Measurements from ENCODE around the gene DGKQ. TPM values are rescaled to one million over a fixed set of nuclear protein-coding genes. Genes with fewer than 3 reads are reported as not detected.

The DGKQ gene
- total RNA-seq, 1 donor from 2014 or later: 5.1 TPM

GRCh38 chr4:953574-953915 is 19.8 kb downstream of the DGKQ start:
- Mint-ChIP-seq H3K27ac (no peak overlapping the region), H3K9me3 (no peaks in the 10 kb centered on the region), H3K4me1 (peaks cover 3% of the 10 kb centered on the region), H3K27me3 (ENCODE audit: insufficient read depth, low read depth) (peaks cover 5% of the 10 kb centered on the region), H3K4me3 (no peak overlapping the region), H3K36me3 (peaks cover 8% of the 10 kb centered on the region)
- Histone ChIP-seq H3K27ac (no peak overlapping the region), H3K27me3 (no peaks in the 10 kb centered on the region), H3K36me3 (no peaks in the 10 kb centered on the region), H4K20me1 (ENCODE audit: low read depth) (no peaks in the 10 kb centered on the region), H3K4me1 (peaks cover 4% of the 10 kb centered on the region), H3K79me2 (ENCODE audit: low read depth) (no peaks in the 10 kb centered on the region), H3K9ac (no peak overlapping the region), H3F3A (ENCODE audit: low read depth) (no peaks in the 10 kb centered on the region), H3K4me3 (no peak overlapping the region), H3K4me2 (no peak overlapping the region), H3K9me3 (ENCODE audit: low read depth) (no peaks in the 10 kb centered on the region), H2AFZ (replicated peaks) (no peak overlapping the region)
- TF ChIP-seq EZH2 (IDR thresholded peaks at IDR 0.05) (no peak), CTCF (IDR thresholded peaks at IDR 0.05) (no peak), EZH2phosphoT487 (IDR thresholded peaks at IDR 0.05) (no peak)
- no peak for DNase-seq (ENCODE audit: low spot score)

- Histone ChIP-seq H3K9ac (no peak overlapping the region), H3K4me3 (no peak overlapping the region), H3K27ac (no peak overlapping the region), H3K27me3 (no peaks in the 10 kb centered on the region), H3K36me3 (no peaks in the 10 kb centered on the region), H2AFZ (replicated peaks) (no peak overlapping the region), H3K4me1 (peaks cover 4% of the 10 kb centered on the region), H4K20me1 (ENCODE audit: low read depth) (no peaks in the 10 kb centered on the region), H3K4me2 (no peak overlapping the region), H3K9me3 (ENCODE audit: low read depth) (no peaks in the 10 kb centered on the region), H3F3A (ENCODE audit: low read depth) (no peaks in the 10 kb centered on the region), H3K79me2 (ENCODE audit: low read depth) (no peaks in the 10 kb centered on the region)
- peaks cover 3% of the 10 kb centered on the region for H3K27me3 Mint-ChIP-seq (ENCODE audit: insufficient read depth, low read depth)
- TF ChIP-seq EZH2phosphoT487 (IDR thresholded peaks at IDR 0.05) (no peak), EZH2 (IDR thresholded peaks at IDR 0.05) (no peak), CTCF (IDR thresholded peaks at IDR 0.05) (no peak)
- H3K36me3 Mint-ChIP-seq: peaks cover 7% of the 10 kb centered on the region
- H3K9me3 Mint-ChIP-seq: no peaks in the 10 kb centered on the region
- no peak overlapping the region for H3K4me3 Mint-ChIP-seq
- peaks cover 3% of the 10 kb centered on the region for H3K4me1 Mint-ChIP-seq
- no peak overlapping the region for H3K27ac Mint-ChIP-seq
- DNase-seq (ENCODE audit: low spot score): no peak
These were observed 20.3 kb downstream of the DGKQ start for GRCh38 chr4:952881-953573.

DNA sequence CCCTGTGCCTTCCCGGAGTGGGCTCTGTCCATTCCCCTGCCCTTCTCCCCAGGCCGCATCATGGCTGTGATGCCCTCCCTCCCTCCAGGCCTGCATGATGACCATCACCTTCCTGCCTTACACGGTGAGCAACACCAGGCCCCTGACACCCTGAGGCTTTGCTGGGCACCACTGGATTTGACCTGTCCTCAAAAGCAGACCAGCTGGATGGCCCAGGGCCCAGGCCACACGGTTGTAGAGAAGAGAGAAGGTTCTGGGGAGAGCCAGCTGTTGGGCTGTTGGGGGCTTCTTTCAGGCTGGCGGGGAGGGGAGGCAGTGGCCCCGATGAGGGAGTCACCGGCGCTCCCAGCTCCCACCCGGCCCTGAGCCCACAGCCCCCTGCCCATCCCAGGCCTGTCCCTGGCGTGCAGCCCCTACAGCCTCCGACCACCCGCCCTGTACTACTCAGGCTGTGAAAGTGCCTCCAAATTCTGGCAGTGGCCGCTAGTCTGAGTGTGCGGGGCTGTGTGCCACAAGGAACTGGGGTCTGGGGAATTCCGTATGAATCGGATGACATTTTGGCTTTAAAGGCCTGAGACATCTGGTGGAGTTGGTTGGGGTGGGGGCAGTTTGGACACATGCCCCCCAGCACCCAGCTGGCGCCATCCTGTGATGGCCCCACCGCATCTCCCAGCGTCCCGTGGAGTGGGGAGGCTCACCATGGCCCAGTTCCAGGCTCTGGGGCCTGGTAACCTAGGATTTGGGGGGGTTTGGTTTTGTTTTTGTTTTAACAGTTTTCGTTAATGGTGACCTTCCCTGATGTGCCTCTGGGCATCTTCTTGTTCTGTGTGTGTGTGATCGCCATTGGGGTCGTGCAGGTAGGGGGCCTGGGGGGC is 21.5 kb downstream of the DGKQ start:
- H3K27ac ChIP-seq: no peak overlapping the region
- H3K4me2 ChIP-seq: no peak overlapping the region
- H3K4me1 Mint-ChIP-seq: peaks cover 3% of the 10 kb centered on the region
- peaks cover 7% of the 10 kb centered on the region for H3K36me3 Mint-ChIP-seq
- no peak overlapping the region for H3K9ac ChIP-seq
- H3K9me3 Mint-ChIP-seq: no peaks in the 10 kb centered on the region
- H3K27ac Mint-ChIP-seq: no peak overlapping the region
- H2AFZ ChIP-seq (replicated peaks): no peak overlapping the region
- no peak overlapping the region for H3K4me3 ChIP-seq
- TF ChIP-seq CTCF (IDR thresholded peaks at IDR 0.05) (no peak), EZH2 (IDR thresholded peaks at IDR 0.05) (no peak), EZH2phosphoT487 (IDR thresholded peaks at IDR 0.05) (no peak)
- H4K20me1 ChIP-seq (ENCODE audit: low read depth): no peaks in the 10 kb centered on the region
- no peaks in the 10 kb centered on the region for H3K36me3 ChIP-seq
- no peak for DNase-seq (ENCODE audit: low spot score)
- H3K27me3 Mint-ChIP-seq (ENCODE audit: insufficient read depth, low read depth): peaks cover 3% of the 10 kb centered on the region
- no peaks in the 10 kb centered on the region for H3K9me3 ChIP-seq (ENCODE audit: low read depth)
- H3K79me2 ChIP-seq (ENCODE audit: low read depth): no peaks in the 10 kb centered on the region
- no peaks in the 10 kb centered on the region for H3K27me3 ChIP-seq
- H3F3A ChIP-seq (ENCODE audit: low read depth): no peaks in the 10 kb centered on the region
- H3K4me1 ChIP-seq: peaks cover 4% of the 10 kb centered on the region
- no peak overlapping the region for H3K4me3 Mint-ChIP-seq
